Fibroblast of villous mesenchyme (primary cell): Measurements from ENCODE around the gene PTPRK. TPM values are rescaled to one million over a fixed set of nuclear protein-coding genes. Genes with fewer than 3 reads are reported as not detected.
"Not testable (repeated sequence)": the region's sequence is repeated elsewhere in the genome, so short reads cannot be mapped to it uniquely, and the experiment has no call there.

Experiments used
- DNase-seq: peaks from one replicate; pipeline ENCODE4 v3.0.0-alpha.2; 2010; ENCODE audit warnings: low read depth
- H3K4me3 ChIP-seq: 2 replicates; pipeline ENCODE4 v1.5.1; 2011; ENCODE audit warnings: low read depth, mild to moderate bottlenecking, low read length
- CTCF ChIP-seq: IDR thresholded peaks from 2 replicates; pipeline ENCODE4 v1.5.1; 2012; ENCODE audit warnings: low read depth, mild to moderate bottlenecking, low read length; ENCODE audit not compliant: insufficient read depth
- total RNA-seq: library from RNA; depleted of rRNA; stranded (reverse); fragments of >200 nt; gene quantifications from 2 replicates; pipeline ENCODE4 v1.2.3, GENCODE V29; 2012

The PTPRK gene
- total RNA-seq, 1 donor = 70.0 TPM

GRCh38 chr6:128493877-128494276 lies 26.5 kb downstream of the PTPRK start:
- H3K4me3 ChIP-seq = no peak overlapping the region
- DNase-seq = no peak
- no peak for TF ChIP-seq CTCF

DNA sequence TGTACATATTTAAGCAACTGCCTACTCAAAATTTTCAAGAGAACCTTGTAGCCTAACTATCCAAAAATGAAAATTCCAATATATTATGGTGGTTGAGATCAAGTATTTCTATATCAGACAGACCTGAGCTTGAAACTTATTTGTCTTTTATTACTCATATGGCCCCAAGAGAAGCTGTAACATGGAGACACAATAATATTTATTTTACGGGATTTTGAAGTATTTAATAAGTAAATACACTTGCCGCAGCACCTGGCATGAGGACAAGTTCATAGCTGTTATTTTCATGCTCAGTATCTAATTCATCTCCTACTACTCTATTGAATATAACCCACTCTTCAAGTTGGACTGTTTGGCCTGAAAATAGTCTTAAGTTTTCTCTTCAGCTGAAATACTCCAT lies 28.0 kb downstream of the PTPRK start:
- no peak overlapping the region for H3K4me3 ChIP-seq
- DNase-seq = peak; percentile 37
- no peak for TF ChIP-seq CTCF

GRCh38 chr6:128491610-128492206 lies 28.7 kb downstream of the PTPRK start:
- TF ChIP-seq CTCF = no peak
- H3K4me3 ChIP-seq = peak overlapping the region; percentile 51

DNA sequence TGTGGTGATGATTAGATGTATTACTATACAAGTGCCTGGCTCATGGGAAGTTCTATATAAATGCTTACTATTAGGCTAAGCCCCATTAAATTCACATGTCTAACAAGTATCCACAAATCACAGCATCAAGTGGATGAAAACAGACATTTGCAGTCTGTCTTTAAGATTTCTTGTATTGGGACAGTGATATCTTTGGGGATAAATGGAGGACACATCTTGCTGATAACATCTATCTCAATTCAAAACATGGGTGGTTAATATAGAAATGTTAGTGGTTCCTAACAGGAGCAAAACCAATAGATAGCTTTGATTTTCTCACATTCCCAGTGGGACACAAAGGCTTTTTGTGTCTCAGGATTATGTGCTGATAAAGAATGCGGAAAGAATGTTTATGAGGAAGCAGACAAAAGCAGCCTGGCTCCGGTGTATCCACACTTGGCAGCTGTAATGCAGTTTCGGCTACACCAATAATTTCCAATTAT lies 29.3 kb downstream of the PTPRK start:
- H3K4me3 ChIP-seq = peak overlapping the region; percentile 51

More at GRCh38 chr6:128491610-128492206, 28.7 kb downstream of the PTPRK start:
- peak; percentile 83 for DNase-seq

DNA sequence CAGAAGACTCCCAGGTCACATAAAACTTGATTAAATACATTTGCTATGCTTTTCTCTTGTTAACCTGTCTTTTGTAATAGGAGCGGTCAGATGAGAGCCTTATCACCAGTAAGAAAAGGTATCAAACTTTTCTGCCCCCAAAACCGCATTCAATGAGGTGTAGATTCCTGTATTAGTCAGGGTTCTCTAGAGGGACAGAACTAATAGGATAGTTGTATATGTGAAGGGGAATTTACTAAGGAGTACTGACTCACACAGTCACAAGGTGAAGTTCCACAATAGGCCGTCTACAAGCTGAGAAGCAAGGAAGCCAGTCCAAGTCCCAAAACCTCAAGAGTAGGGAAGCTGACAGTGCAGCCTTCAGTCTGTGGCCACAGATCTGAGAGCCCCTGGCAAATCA lies 32.7 kb downstream of the PTPRK start:
- H3K4me3 ChIP-seq = no peak overlapping the region
- no peak for TF ChIP-seq CTCF
- DNase-seq = no peak

More for the DNA sequence above, 29.3 kb downstream of the PTPRK start:
- no peak for TF ChIP-seq CTCF
- DNase-seq = no peak

DNA sequence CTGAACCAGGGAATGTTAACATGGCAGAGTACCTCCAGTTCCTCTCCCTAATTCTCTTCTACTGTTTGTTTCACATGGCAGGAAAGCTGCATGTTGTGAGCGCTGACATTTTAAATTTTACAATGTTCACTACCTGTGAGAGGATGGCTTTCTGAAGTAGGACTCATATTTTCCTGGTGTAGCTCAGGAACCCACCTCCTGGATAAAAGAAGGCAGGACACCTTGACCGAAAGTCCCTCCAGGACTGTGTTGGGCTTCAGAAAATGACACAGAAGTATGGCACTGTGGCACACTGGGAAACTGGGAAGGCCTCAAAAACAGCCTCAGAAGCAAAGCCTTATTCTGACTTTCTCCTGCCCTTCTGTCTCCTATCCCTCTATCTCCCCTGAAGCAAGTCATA lies 33.3 kb downstream of the PTPRK start:
- H3K4me3 ChIP-seq = no peak overlapping the region
- no peak for DNase-seq
- peak; percentile 42 for TF ChIP-seq CTCF

- H3K4me3 ChIP-seq, DNase-seq: not testable (repeated sequence)
Observed at GRCh38 chr6:128486580-128486979, 33.8 kb downstream of the PTPRK start.
